Liver (tissue), 9 donors: ENCODE measurements around the gene HOXD8. TPM values are rescaled to one million over a fixed set of nuclear protein-coding genes. Genes with fewer than 3 reads are reported as not detected.

Source experiments
- DNase-seq: peaks from one replicate; pipeline ENCODE4 v3.0.0-alpha.2; 2017; ENCODE audit warnings: low spot score
- H3K27ac ChIP-seq, 2 donors: one replicate each; pipeline ENCODE4 v1.7.0; 2013; ENCODE audit warnings: inconsistent platforms in 2 of 2, low read length in 2 of 2, control low read depth in 1 of 2, low read depth in 1 of 2, mild to moderate bottlenecking in 1 of 2
- H3K27me3 ChIP-seq, 4 donors: one replicate each; pipeline versions ENCODE4 v1.6.1 to v1.7.0; 2013; ENCODE audit warnings: low read length in 3 of 4, inconsistent platforms in 1 of 4, mild to moderate bottlenecking in 1 of 4, moderate library complexity in 1 of 4; ENCODE audit not compliant: control insufficient read depth in 4 of 4, insufficient read depth in 4 of 4
- H3K36me3 ChIP-seq, 4 donors: one replicate each; pipeline versions ENCODE4 v1.6.1 to v1.7.0; 2013; ENCODE audit warnings: low read length in 3 of 4, mild to moderate bottlenecking in 3 of 4, low read depth in 1 of 4, moderate library complexity in 1 of 4; ENCODE audit not compliant: control insufficient read depth in 4 of 4, insufficient read depth in 3 of 4
- H3K4me1 ChIP-seq, 4 donors: one replicate each; pipeline versions ENCODE4 v1.6.1 to v1.7.0; 2013; ENCODE audit warnings: low read length in 3 of 4, mild to moderate bottlenecking in 3 of 4, moderate library complexity in 1 of 4; ENCODE audit not compliant: control insufficient read depth in 4 of 4, insufficient read depth in 4 of 4
- H3K4me3 ChIP-seq, 3 donors: one replicate each; pipeline versions ENCODE4 v1.6.1 to v1.7.0; 2013; ENCODE audit warnings: low read length in 3 of 3, control low read depth in 1 of 3, low read depth in 1 of 3, mild to moderate bottlenecking in 1 of 3
- H3K9ac ChIP-seq, 2 donors: one replicate each; pipeline ENCODE4 v1.7.0; 2013; ENCODE audit warnings: low read length in 2 of 2, mild to moderate bottlenecking in 2 of 2, moderate library complexity in 2 of 2, control low read depth in 1 of 2, low read depth in 1 of 2
- H3K9me3 ChIP-seq, 4 donors: one replicate each; pipeline versions ENCODE4 v1.6.1 to v1.7.0; 2013; ENCODE audit warnings: low read length in 3 of 4; ENCODE audit not compliant: control insufficient read depth in 4 of 4
- FOXA1 ChIP-seq: IDR thresholded peaks from 2 replicates; pipeline ENCODE4 v1.6.1; 2016; ENCODE audit warnings: antibody characterized with exemption
- FOXA2 ChIP-seq: IDR thresholded peaks from 2 replicates; pipeline ENCODE4 v1.6.1; 2016; ENCODE audit warnings: antibody characterized with exemption
- GABPA ChIP-seq, 2 donors: IDR thresholded peaks in 1 of 2; conservative IDR thresholded peaks in 1 of 2; 2 replicates each; pipeline ENCODE4 v1.6.1; 2016; ENCODE audit warnings: antibody characterized with exemption in 2 of 2, mild to moderate bottlenecking in 1 of 2, moderate library complexity in 1 of 2
- HNF4A ChIP-seq, 2 donors: conservative IDR thresholded peaks; 2 replicates each; pipeline ENCODE4 v1.6.1; 2016; ENCODE audit warnings: antibody characterized with exemption in 2 of 2, mild to moderate bottlenecking in 2 of 2
- JUND ChIP-seq, 2 donors: IDR thresholded peaks; 2 replicates each; pipeline ENCODE4 v1.6.1; 2016; ENCODE audit warnings: antibody characterized with exemption in 2 of 2
- NR2F2 ChIP-seq: IDR thresholded peaks from 2 replicates; pipeline ENCODE4 v1.6.1; 2016; ENCODE audit warnings: antibody characterized with exemption
- RAD21 ChIP-seq, 2 donors: IDR thresholded peaks; 2 replicates each; pipeline ENCODE4 v1.6.1; 2016; ENCODE audit warnings: antibody characterized with exemption in 2 of 2, mild to moderate bottlenecking in 2 of 2
- RXRA ChIP-seq, 2 donors: IDR thresholded peaks; 2 replicates each; pipeline ENCODE4 v1.6.1; 2017 to 2018; ENCODE audit warnings: antibody characterized with exemption in 2 of 2, mild to moderate bottlenecking in 1 of 2
- SP1 ChIP-seq: IDR thresholded peaks from 2 replicates; pipeline ENCODE4 v1.6.1; 2018; ENCODE audit warnings: antibody characterized with exemption, mild to moderate bottlenecking
- TAF1 ChIP-seq: conservative IDR thresholded peaks from 2 replicates; pipeline ENCODE4 v1.6.1; 2016; ENCODE audit warnings: antibody characterized with exemption, mild to moderate bottlenecking
- YY1 ChIP-seq: IDR thresholded peaks from 2 replicates; pipeline ENCODE4 v1.6.1; 2016; ENCODE audit warnings: antibody characterized with exemption, mild to moderate bottlenecking
- WGBS: extraction: QIAGEN DNeasy Blood & Tissue Kit; methylation state at CpG from one replicate; pipeline ENCODE4 v1.1.7; 2013; 5-methylcytosine and 5-hydroxymethylcytosine counted together
- polyA plus RNA-seq, 2 donors: library from polyadenylated mRNA; stranded (reverse) in 1 of 2; unstranded in 1 of 2; fragments of 200-250 nt in 1 of 2; fragments of >200 nt in 1 of 2; fragmentation: Nextera tagmentation in 1 of 2; extraction: Ambion mirVana in 1 of 2; gene quantifications; one replicate each; pipeline versions ENCODE4 v1.2.1 to v1.2.3, GENCODE V29; 2013 to 2015
- total RNA-seq, 2 donors: library from RNA; depleted of rRNA; stranded (reverse); fragments of >200 nt; gene quantifications; one replicate each; pipeline ENCODE4 v1.2.3, GENCODE V29; 2014
- TF ChIP-seq, protein P1 (sequence below): IDR thresholded peaks from 2 replicates; pipeline ENCODE4 v1.6.1; 2016; ENCODE audit warnings: antibody characterized with exemption
- TF ChIP-seq, protein P2 (sequence below): IDR thresholded peaks from 2 replicates; pipeline ENCODE4 v1.6.1; 2016; ENCODE audit warnings: antibody characterized with exemption
- TF ChIP-seq, protein P3 (sequence below): IDR thresholded peaks from 2 replicates; pipeline ENCODE4 v1.6.1; 2016; ENCODE audit warnings: antibody characterized with exemption, mild to moderate bottlenecking
- TF ChIP-seq, protein P4 (sequence below): fragments of 150-350 bp; IDR thresholded peaks from 2 replicates; pipeline ENCODE4 v1.5.1; 2017; ENCODE audit warnings: improper control_type of control experiment, low read depth, low read length; ENCODE audit not compliant: missing input control
- donor health status: healthy.
- donor health status: healthy.
- donor health status: healthy.
- donor health status: healthy.
- donor health status: healthy.

HOXD8 gene
- total and polyA plus RNA-seq, 4 donors: 0.06 to 0.19 (median 0.08) TPM; not detected in 1

DNA sequence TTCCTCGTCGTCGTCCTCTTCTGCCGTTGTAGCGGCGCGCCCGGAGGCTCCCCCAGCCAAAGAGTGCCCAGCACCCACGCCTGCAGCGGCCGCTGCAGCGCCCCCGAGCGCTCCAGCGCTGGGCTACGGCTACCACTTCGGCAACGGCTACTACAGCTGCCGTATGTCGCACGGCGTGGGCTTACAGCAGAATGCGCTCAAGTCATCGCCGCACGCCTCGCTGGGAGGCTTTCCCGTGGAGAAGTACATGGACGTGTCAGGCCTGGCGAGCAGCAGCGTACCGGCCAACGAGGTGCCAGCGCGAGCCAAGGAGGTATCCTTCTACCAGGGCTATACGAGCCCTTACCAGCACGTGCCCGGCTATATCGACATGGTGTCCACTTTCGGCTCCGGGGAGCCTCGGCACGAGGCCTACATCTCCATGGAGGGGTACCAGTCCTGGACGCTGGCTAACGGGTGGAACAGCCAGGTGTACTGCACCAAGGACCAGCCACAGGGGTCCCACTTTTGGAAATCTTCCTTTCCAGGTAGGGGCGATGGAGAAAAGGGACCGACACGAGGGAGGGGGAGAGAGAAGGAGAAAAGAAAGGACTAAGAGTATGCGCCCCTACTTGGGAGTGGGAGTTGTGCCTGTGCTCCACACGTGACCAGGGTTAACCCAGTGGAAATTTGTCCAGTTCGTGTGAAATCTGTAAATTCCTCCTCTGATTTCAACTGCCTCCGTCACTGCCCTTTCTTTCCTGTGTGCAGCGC, 36.2 kb upstream of the HOXD8 start:
- 5% methylated on average over 53 of the region's 53 CpGs for WGBS
- Histone ChIP-seq H3K9ac (no peak overlapping the region), H3K4me1 (peaks cover 9 to 27% (median 21%) of the 10 kb centered on the region in 4 donors), H3K4me3 (peak overlapping the region in 1 of 3 donors; percentile 42), H3K27me3 (peaks cover 8 to 54% (median 26%) of the 10 kb centered on the region in 4 donors), H3K9me3 (peaks cover 0 to 4% (median 2%) of the 10 kb centered on the region in 4 donors), H3K27ac (no peak overlapping the region), H3K36me3 (no peaks in the 10 kb centered on the region)
- no peak for DNase-seq
- TF ChIP-seq TAF1: no peak
- TF ChIP-seq, protein P1, sequence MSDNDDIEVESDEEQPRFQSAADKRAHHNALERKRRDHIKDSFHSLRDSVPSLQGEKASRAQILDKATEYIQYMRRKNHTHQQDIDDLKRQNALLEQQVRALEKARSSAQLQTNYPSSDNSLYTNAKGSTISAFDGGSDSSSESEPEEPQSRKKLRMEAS: no peak

DNA sequence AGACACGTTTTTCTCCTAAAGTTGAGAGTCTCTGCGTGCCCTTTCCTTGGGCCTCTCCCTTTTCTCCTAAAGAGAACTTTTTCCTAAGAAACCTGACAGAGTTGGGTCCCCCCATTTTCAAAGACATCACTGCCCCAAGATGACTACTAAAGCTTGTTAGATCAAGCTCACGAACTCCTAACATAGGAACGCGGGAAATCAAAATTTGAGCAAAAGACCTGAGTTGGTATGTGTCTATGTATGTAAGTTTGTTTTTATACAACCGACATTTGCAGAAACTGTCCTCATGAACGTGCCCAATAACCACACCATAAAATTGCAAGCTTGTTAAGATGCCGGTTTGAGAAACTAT, 35.6 kb upstream of the HOXD8 start:
- TF ChIP-seq SP1: no peak
- TF ChIP-seq, protein P2, sequence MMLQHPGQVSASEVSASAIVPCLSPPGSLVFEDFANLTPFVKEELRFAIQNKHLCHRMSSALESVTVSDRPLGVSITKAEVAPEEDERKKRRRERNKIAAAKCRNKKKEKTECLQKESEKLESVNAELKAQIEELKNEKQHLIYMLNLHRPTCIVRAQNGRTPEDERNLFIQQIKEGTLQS: no peak
- TF ChIP-seq, protein P3, sequence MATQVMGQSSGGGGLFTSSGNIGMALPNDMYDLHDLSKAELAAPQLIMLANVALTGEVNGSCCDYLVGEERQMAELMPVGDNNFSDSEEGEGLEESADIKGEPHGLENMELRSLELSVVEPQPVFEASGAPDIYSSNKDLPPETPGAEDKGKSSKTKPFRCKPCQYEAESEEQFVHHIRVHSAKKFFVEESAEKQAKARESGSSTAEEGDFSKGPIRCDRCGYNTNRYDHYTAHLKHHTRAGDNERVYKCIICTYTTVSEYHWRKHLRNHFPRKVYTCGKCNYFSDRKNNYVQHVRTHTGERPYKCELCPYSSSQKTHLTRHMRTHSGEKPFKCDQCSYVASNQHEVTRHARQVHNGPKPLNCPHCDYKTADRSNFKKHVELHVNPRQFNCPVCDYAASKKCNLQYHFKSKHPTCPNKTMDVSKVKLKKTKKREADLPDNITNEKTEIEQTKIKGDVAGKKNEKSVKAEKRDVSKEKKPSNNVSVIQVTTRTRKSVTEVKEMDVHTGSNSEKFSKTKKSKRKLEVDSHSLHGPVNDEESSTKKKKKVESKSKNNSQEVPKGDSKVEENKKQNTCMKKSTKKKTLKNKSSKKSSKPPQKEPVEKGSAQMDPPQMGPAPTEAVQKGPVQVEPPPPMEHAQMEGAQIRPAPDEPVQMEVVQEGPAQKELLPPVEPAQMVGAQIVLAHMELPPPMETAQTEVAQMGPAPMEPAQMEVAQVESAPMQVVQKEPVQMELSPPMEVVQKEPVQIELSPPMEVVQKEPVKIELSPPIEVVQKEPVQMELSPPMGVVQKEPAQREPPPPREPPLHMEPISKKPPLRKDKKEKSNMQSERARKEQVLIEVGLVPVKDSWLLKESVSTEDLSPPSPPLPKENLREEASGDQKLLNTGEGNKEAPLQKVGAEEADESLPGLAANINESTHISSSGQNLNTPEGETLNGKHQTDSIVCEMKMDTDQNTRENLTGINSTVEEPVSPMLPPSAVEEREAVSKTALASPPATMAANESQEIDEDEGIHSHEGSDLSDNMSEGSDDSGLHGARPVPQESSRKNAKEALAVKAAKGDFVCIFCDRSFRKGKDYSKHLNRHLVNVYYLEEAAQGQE: no peak
- TF ChIP-seq YY1: no peak
- TF ChIP-seq, protein P4, sequence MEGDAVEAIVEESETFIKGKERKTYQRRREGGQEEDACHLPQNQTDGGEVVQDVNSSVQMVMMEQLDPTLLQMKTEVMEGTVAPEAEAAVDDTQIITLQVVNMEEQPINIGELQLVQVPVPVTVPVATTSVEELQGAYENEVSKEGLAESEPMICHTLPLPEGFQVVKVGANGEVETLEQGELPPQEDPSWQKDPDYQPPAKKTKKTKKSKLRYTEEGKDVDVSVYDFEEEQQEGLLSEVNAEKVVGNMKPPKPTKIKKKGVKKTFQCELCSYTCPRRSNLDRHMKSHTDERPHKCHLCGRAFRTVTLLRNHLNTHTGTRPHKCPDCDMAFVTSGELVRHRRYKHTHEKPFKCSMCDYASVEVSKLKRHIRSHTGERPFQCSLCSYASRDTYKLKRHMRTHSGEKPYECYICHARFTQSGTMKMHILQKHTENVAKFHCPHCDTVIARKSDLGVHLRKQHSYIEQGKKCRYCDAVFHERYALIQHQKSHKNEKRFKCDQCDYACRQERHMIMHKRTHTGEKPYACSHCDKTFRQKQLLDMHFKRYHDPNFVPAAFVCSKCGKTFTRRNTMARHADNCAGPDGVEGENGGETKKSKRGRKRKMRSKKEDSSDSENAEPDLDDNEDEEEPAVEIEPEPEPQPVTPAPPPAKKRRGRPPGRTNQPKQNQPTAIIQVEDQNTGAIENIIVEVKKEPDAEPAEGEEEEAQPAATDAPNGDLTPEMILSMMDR: no peak
- TF ChIP-seq RAD21 (IDR thresholded peaks at IDR 0.05): no peak
- TF ChIP-seq FOXA1: no peak
- TF ChIP-seq JUND (IDR thresholded peaks at IDR 0.05): no peak
- TF ChIP-seq GABPA (IDR thresholded peaks at IDR 0.05 in 1 of 2, conservative IDR thresholded peaks at IDR 0.05 in 1 of 2): no peak
- no peak for TF ChIP-seq TAF1
- no peak for TF ChIP-seq NR2F2
- TF ChIP-seq RXRA (IDR thresholded peaks at IDR 0.05): no peak
- TF ChIP-seq HNF4A (conservative IDR thresholded peaks at IDR 0.05): no peak
- TF ChIP-seq FOXA2: no peak
- H3K4me3 ChIP-seq: no peak overlapping the region
- H3K4me1 ChIP-seq: peaks cover 9 to 24% (median 18%) of the 10 kb centered on the region in 4 donors
- H3K36me3 ChIP-seq: no peaks in the 10 kb centered on the region
- no peak for DNase-seq
- no peak overlapping the region for H3K9ac ChIP-seq
- no peak overlapping the region for H3K27ac ChIP-seq
- WGBS: 7% methylated on average over 8 of the region's 8 CpGs
- H3K9me3 ChIP-seq: peaks cover 0 to 4% (median 2%) of the 10 kb centered on the region in 4 donors
- H3K27me3 ChIP-seq: peaks cover 10 to 54% (median 25%) of the 10 kb centered on the region in 4 donors
